ENCODE results near the gene SLC46A3.

DNA sequence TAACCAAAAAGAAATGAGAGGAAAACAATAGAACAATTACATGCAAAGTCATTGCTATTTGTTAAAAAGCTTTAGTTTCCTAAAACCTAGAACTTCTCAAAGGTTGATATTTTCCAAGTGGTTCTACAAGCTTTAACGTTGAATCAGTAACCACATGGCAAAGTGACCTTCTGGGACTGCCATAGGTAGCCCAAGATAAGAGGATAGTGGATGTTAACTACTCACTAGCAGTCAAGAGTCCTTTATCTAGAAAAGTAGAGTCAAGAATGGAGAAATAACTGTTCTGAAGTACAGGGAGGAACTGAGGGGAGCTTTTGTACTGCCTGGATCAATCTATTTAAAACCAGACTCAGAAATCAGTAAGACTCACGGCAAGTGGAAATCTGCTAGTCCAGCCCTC is 9.9 kb upstream of the SLC46A3 start:
- TF ChIP-seq, protein P1, sequence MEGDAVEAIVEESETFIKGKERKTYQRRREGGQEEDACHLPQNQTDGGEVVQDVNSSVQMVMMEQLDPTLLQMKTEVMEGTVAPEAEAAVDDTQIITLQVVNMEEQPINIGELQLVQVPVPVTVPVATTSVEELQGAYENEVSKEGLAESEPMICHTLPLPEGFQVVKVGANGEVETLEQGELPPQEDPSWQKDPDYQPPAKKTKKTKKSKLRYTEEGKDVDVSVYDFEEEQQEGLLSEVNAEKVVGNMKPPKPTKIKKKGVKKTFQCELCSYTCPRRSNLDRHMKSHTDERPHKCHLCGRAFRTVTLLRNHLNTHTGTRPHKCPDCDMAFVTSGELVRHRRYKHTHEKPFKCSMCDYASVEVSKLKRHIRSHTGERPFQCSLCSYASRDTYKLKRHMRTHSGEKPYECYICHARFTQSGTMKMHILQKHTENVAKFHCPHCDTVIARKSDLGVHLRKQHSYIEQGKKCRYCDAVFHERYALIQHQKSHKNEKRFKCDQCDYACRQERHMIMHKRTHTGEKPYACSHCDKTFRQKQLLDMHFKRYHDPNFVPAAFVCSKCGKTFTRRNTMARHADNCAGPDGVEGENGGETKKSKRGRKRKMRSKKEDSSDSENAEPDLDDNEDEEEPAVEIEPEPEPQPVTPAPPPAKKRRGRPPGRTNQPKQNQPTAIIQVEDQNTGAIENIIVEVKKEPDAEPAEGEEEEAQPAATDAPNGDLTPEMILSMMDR (IDR thresholded peaks at IDR 0.05), result no peak
- TF ChIP-seq POLR2AphosphoS5 (IDR thresholded peaks at IDR 0.05), result no peak
- TF ChIP-seq POLR2A (IDR thresholded peaks at IDR 0.05), result no peak
